GM12873 (cell line): ENCODE results near the gene ANKRD27.

Experiments used
- TF ChIP-seq, protein P1 (sequence below): IDR thresholded peaks from 2 replicates; pipeline ENCODE4 v1.5.1; 2012; ENCODE audit warnings: low read depth, mild to moderate bottlenecking, moderate library complexity, low read length, control low read depth; ENCODE audit not compliant: insufficient read depth; ENCODE audit errors: missing control alignments

Gene ANKRD27

DNA sequence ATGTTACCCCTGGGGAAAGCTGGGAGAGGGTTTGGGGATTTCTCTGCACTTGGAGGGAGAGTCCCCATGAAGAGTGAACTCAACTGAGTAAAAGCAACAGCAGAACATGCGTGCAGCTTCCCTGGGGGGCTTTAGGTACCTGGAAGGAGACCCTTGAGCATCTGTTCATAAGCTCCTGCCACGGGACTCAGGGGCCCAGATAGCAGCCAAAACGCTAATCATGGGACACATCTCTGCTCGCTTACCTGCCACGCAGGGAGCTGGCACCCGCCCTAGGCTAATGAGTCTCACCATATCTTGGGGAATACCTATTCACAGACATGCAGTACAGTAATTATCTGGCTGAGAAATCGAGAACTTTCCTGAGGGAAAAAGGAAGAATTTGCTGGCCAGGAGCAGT lies 60.1 kb downstream of the ANKRD27 start:
- TF ChIP-seq, protein P1, sequence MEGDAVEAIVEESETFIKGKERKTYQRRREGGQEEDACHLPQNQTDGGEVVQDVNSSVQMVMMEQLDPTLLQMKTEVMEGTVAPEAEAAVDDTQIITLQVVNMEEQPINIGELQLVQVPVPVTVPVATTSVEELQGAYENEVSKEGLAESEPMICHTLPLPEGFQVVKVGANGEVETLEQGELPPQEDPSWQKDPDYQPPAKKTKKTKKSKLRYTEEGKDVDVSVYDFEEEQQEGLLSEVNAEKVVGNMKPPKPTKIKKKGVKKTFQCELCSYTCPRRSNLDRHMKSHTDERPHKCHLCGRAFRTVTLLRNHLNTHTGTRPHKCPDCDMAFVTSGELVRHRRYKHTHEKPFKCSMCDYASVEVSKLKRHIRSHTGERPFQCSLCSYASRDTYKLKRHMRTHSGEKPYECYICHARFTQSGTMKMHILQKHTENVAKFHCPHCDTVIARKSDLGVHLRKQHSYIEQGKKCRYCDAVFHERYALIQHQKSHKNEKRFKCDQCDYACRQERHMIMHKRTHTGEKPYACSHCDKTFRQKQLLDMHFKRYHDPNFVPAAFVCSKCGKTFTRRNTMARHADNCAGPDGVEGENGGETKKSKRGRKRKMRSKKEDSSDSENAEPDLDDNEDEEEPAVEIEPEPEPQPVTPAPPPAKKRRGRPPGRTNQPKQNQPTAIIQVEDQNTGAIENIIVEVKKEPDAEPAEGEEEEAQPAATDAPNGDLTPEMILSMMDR = no peak

- TF ChIP-seq, protein P1 = no peak
Observed at GRCh38 chr19:32613008-32613407, 62.0 kb downstream of the ANKRD27 start.

- TF ChIP-seq, protein P1 = no peak
Observed at GRCh38 chr19:32611161-32611560, 63.8 kb downstream of the ANKRD27 start.

GRCh38 chr19:32607479-32607878 lies 67.5 kb downstream of the ANKRD27 start:
- TF ChIP-seq, protein P1 = no peak

- TF ChIP-seq, protein P1 = no peak
Observed at GRCh38 chr19:32606289-32606688, 68.7 kb downstream of the ANKRD27 start.

DNA sequence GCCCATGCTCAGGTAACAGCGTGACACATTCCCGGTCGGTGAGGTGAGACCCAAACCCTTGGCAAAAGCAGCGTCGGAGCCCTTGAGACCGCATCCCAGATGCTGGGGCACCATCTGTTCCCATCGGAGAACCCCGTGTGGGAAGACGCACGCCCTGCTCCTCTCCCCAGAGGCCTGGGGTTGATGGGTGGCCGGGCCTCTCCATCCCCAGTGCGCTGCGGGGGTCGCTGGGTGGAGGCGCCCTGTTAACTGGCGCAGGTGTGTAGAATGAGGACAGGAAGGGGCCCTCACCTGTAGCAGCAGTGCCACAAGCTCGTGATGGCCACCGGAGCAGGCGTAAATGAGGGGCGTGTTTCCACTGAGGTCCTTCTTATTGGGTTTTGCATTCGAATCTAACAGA lies 69.4 kb downstream of the ANKRD27 start:
- TF ChIP-seq, protein P1 = no peak

- TF ChIP-seq, protein P1 = no peak
Observed at GRCh38 chr19:32603961-32604360, 71.0 kb downstream of the ANKRD27 start.

GRCh38 chr19:32599736-32600157 lies 75.2 kb downstream of the ANKRD27 start:
- TF ChIP-seq, protein P1 = peak; percentile 67
